Activated T-cell treated with anti-CD3 and anti-CD28 coated beads, Interleukin-2, amount 50 U/mL, for 72 hours (primary cell): ENCODE data around the gene TMEM200C. TPM values are rescaled to one million over a fixed set of nuclear protein-coding genes. Genes with fewer than 3 reads are reported as not detected.

Source experiments
- ATAC-seq, 2 donors: fragments of 150-1000 bp; cut with Tn5 transposase; replicated peaks in 1 of 2; 2 replicates each; pipeline ENCODE4 v1.10.0; 2021; ENCODE audit warnings: moderate library complexity in 2 of 2, mild to moderate bottlenecking in 1 of 2
- DNase-seq, 2 donors: peaks; one replicate each; pipeline ENCODE4 v3.0.0; 2021 to 2022; ENCODE audit warnings: mixed read lengths in 1 of 2
- H3K27ac Mint-ChIP-seq: one replicate; pipeline ENCODE4 v1.8.0; 2022; ENCODE audit warnings: mild to moderate bottlenecking, moderate library complexity, mixed read lengths
- H3K27me3 Mint-ChIP-seq: one replicate; pipeline ENCODE4 v1.8.0; 2022; ENCODE audit warnings: low read depth, mixed read lengths
- H3K36me3 Mint-ChIP-seq, 2 donors: one replicate each; pipeline ENCODE4 v1.8.0; 2022; ENCODE audit warnings: mixed read lengths in 2 of 2, mild to moderate bottlenecking in 1 of 2; ENCODE audit not compliant: insufficient read depth in 2 of 2
- H3K4me1 Mint-ChIP-seq: one replicate; pipeline ENCODE4 v1.8.0; 2022; ENCODE audit warnings: low read depth, mixed read lengths
- H3K4me3 Mint-ChIP-seq, 2 donors: one replicate each; pipeline ENCODE4 v1.8.0; 2022; ENCODE audit warnings: mild to moderate bottlenecking in 2 of 2, mixed read lengths in 2 of 2, moderate library complexity in 2 of 2
- H3K9me3 Mint-ChIP-seq, 2 donors: one replicate each; pipeline ENCODE4 v1.8.0; 2022; ENCODE audit warnings: mixed read lengths in 2 of 2
- total RNA-seq, 2 donors: library from RNA; stranded (reverse); gene quantifications; one replicate each; pipeline ENCODE4 v1.2.3, GENCODE V29; 2022

The TMEM200C gene
- total RNA-seq, 2 donors from 2014 or later = not detected

- H3K36me3 Mint-ChIP-seq = no peaks in the 10 kb centered on the region
- no peaks in the 10 kb centered on the region for H3K4me1 Mint-ChIP-seq
- no peaks in the 10 kb centered on the region for H3K9me3 Mint-ChIP-seq
- no peak overlapping the region for H3K27ac Mint-ChIP-seq
- ATAC-seq = no peak
- H3K4me3 Mint-ChIP-seq = no peak overlapping the region
- peaks cover 6% of the 10 kb centered on the region for H3K27me3 Mint-ChIP-seq
- DNase-seq = no peak
Measured at GRCh38 chr18:5840547-5840946, 54.8 kb downstream of the TMEM200C start.

GRCh38 chr18:5840025-5840424 lies 55.3 kb downstream of the TMEM200C start:
- no peaks in the 10 kb centered on the region for H3K36me3 Mint-ChIP-seq
- no peak overlapping the region for H3K4me3 Mint-ChIP-seq
- no peaks in the 10 kb centered on the region for H3K9me3 Mint-ChIP-seq
- H3K27me3 Mint-ChIP-seq = peaks cover 6% of the 10 kb centered on the region
- H3K27ac Mint-ChIP-seq = no peak overlapping the region
- no peaks in the 10 kb centered on the region for H3K4me1 Mint-ChIP-seq
- DNase-seq (no peak), ATAC-seq (no peak)

- ATAC-seq (no peak), DNase-seq (no peak)
- Mint-ChIP-seq H3K36me3 (no peaks in the 10 kb centered on the region), H3K27ac (no peak overlapping the region), H3K4me1 (no peaks in the 10 kb centered on the region), H3K27me3 (peaks cover 6% of the 10 kb centered on the region), H3K4me3 (no peak overlapping the region), H3K9me3 (no peaks in the 10 kb centered on the region)
Measured at GRCh38 chr18:5839102-5839501, 56.2 kb downstream of the TMEM200C start.
